ENCODE data around the gene BRI3.

DNA sequence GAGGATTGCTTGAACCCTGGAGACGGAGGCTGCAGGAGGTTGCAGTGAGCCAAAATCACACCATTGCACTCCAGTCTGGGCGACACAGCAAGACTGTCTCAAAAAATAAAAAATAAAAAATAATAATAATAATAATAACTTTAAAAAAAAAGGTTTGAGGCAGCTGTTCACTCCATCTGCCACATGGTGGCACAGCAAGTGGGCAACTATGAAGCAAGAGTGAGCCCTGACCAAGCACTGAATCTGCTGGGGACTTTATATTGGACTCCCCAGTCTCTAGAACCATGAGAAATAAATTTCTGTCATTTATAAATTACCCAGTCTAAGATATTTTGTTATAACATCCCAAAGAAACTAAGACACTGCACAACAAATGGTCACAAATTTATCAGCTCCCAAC is 14.6 kb upstream of the BRI3 start:
- peak; percentile 24 for TF ChIP-seq CTCF (IDR thresholded peaks at IDR 0.05; ENCODE audit: insufficient read depth, low read length)
- no peak for TF ChIP-seq POLR2AphosphoS5 (IDR thresholded peaks at IDR 0.05; ENCODE audit: low read depth)
- no peak for TF ChIP-seq REST (IDR thresholded peaks at IDR 0.05; ENCODE audit: insufficient replicate concordance, low read depth)

Data from HL-60 (cell line).